HG03064 (cell line): Measurements from ENCODE around the gene CEP68.
"Not testable (repeated sequence)": the region's sequence is repeated elsewhere in the genome, so short reads cannot be mapped to it uniquely, and the experiment has no call there.

ENCODE experiments used
- ATAC-seq: cut with Tn5 transposase; IDR thresholded peaks from one replicate; pipeline ENCODE4 v1.9.1; 2021; ENCODE audit warnings: low read depth; ENCODE audit not compliant: unreplicated experiment

Gene CEP68

GRCh38 chr2:65077898-65078297, 21.7 kb downstream of the CEP68 start:
- ATAC-seq: no peak

- ATAC-seq: no peak
Observed at GRCh38 chr2:65079017-65079416, 22.8 kb downstream of the CEP68 start.

GRCh38 chr2:65081232-65081685, 25.0 kb downstream of the CEP68 start:
- ATAC-seq: no peak

- no peak for ATAC-seq
Observed at GRCh38 chr2:65085148-65085547, 28.9 kb downstream of the CEP68 start.

GRCh38 chr2:65092791-65093190, 36.6 kb downstream of the CEP68 start:
- no peak for ATAC-seq

- no peak for ATAC-seq
Observed at GRCh38 chr2:65093211-65093610, 37.0 kb downstream of the CEP68 start.

- ATAC-seq: no peak
Observed at GRCh38 chr2:65096948-65097347, 40.7 kb downstream of the CEP68 start.

- no peak for ATAC-seq
Observed at GRCh38 chr2:65097844-65098243, 41.6 kb downstream of the CEP68 start.

- no peak for ATAC-seq
Observed at GRCh38 chr2:65098741-65099140, 42.5 kb downstream of the CEP68 start.

- ATAC-seq: no peak
Observed at GRCh38 chr2:65101071-65101470, 44.9 kb downstream of the CEP68 start.

GRCh38 chr2:65103013-65103715, 46.9 kb downstream of the CEP68 start:
- ATAC-seq: no peak

GRCh38 chr2:65107530-65107929, 51.3 kb downstream of the CEP68 start:
- no peak for ATAC-seq

GRCh38 chr2:65108780-65109179, 52.6 kb downstream of the CEP68 start:
- no peak for ATAC-seq

GRCh38 chr2:65112633-65113032, 56.4 kb downstream of the CEP68 start:
- no peak for ATAC-seq

GRCh38 chr2:65113229-65113628, 57.0 kb downstream of the CEP68 start:
- ATAC-seq: no peak

- no peak for ATAC-seq
Observed at GRCh38 chr2:65113816-65114215, 57.6 kb downstream of the CEP68 start.

GRCh38 chr2:65114921-65115320, 58.7 kb downstream of the CEP68 start:
- ATAC-seq: no peak

- no peak for ATAC-seq
Observed at GRCh38 chr2:65116645-65117044, 60.4 kb downstream of the CEP68 start.

- no peak for ATAC-seq
Observed at GRCh38 chr2:65120990-65121693, 64.9 kb downstream of the CEP68 start.

GRCh38 chr2:65122313-65122712, 66.1 kb downstream of the CEP68 start:
- no peak for ATAC-seq

- ATAC-seq: not testable (repeated sequence)
Observed at GRCh38 chr2:65125457-65125856, 69.2 kb downstream of the CEP68 start.
